Nephron progenitor cell (in vitro differentiated cells): ENCODE results near the gene GALK2.

Experiments
- DNase-seq: peaks from one replicate; pipeline ENCODE4 v3.0.0; 2021
- H3K27ac Mint-ChIP-seq: 2 replicates; pipeline ENCODE4 v1.8.0; 2021; ENCODE audit warnings: mild to moderate bottlenecking, moderate library complexity, mixed read lengths
- H3K27me3 Mint-ChIP-seq: 2 replicates; pipeline ENCODE4 v1.8.0; 2021; ENCODE audit warnings: mild to moderate bottlenecking, low read depth, mixed read lengths; ENCODE audit not compliant: poor library complexity
- H3K36me3 Mint-ChIP-seq: 2 replicates; pipeline ENCODE4 v1.8.0; 2021; ENCODE audit warnings: low read depth, mixed read lengths
- H3K4me1 Mint-ChIP-seq: 2 replicates; pipeline ENCODE4 v1.8.0; 2021; ENCODE audit warnings: mixed read lengths
- H3K4me3 Mint-ChIP-seq: 2 replicates; pipeline ENCODE4 v1.8.0; 2021; ENCODE audit warnings: mild to moderate bottlenecking, moderate library complexity, mixed read lengths
- H3K9me3 Mint-ChIP-seq: 2 replicates; pipeline ENCODE4 v1.8.0; 2021; ENCODE audit warnings: mild to moderate bottlenecking, moderate library complexity, mixed read lengths
- TF ChIP-seq, protein P1 (sequence below): fragments of 200-600 bp; sonication (generic); IDR thresholded peaks from 2 replicates; pipeline ENCODE4 v1.5.0; 2021; ENCODE audit warnings: antibody characterized with exemption

Gene GALK2

DNA sequence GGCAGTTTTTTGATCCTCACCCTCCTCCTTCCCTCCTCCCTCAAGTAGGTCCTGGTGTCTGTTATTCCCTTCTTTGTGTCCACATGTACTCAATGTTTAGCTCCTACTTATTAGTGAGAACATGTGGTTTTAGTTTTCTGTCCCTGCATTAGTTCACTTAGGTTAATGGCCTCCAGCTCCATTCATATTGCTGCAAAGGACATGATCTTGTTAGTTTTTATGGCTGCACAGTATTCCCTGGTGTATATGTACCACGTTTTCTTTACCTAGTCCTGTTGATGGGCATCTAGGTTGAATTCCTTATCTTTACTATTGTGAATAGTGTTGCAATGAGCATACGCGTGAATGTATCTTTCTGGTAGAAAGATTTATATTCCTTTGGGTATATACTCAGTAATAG, 191.3 kb downstream of the GALK2 start:
- DNase-seq, result no peak
- no peaks in the 10 kb centered on the region for H3K4me1 Mint-ChIP-seq
- H3K9me3 Mint-ChIP-seq, result peaks cover 5% of the 10 kb centered on the region
- TF ChIP-seq, protein P1, sequence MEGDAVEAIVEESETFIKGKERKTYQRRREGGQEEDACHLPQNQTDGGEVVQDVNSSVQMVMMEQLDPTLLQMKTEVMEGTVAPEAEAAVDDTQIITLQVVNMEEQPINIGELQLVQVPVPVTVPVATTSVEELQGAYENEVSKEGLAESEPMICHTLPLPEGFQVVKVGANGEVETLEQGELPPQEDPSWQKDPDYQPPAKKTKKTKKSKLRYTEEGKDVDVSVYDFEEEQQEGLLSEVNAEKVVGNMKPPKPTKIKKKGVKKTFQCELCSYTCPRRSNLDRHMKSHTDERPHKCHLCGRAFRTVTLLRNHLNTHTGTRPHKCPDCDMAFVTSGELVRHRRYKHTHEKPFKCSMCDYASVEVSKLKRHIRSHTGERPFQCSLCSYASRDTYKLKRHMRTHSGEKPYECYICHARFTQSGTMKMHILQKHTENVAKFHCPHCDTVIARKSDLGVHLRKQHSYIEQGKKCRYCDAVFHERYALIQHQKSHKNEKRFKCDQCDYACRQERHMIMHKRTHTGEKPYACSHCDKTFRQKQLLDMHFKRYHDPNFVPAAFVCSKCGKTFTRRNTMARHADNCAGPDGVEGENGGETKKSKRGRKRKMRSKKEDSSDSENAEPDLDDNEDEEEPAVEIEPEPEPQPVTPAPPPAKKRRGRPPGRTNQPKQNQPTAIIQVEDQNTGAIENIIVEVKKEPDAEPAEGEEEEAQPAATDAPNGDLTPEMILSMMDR, result no peak
- H3K27me3 Mint-ChIP-seq, result no peaks in the 10 kb centered on the region
- H3K27ac Mint-ChIP-seq, result no peak overlapping the region
- no peak overlapping the region for H3K4me3 Mint-ChIP-seq
- H3K36me3 Mint-ChIP-seq, result no peaks in the 10 kb centered on the region

DNA sequence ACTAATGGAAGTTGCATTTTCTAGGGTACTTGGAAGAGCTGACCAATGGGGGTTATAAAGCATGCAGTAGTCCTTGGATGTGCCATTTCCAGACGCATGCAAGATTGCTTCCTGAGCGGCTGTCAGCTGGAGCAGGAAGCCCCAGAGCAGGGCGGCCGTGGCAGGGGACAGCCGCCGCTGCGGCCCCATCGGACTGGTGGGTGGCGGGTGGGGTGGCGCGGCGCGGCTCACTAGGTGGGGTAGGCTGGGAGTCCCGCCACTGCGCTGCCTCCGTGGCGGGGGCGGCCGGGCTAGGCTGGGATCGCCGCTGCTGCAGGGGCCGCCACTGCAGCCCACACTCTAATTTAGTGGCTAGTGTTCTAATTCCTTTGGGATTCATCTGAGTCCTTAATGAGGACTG, 196.4 kb downstream of the GALK2 start:
- Mint-ChIP-seq H3K4me3 (no peak overlapping the region), H3K4me1 (no peaks in the 10 kb centered on the region), H3K36me3 (no peaks in the 10 kb centered on the region), H3K9me3 (no peaks in the 10 kb centered on the region), H3K27me3 (no peaks in the 10 kb centered on the region), H3K27ac (no peak overlapping the region)
- DNase-seq, result no peak
- TF ChIP-seq, protein P1, result no peak

DNA sequence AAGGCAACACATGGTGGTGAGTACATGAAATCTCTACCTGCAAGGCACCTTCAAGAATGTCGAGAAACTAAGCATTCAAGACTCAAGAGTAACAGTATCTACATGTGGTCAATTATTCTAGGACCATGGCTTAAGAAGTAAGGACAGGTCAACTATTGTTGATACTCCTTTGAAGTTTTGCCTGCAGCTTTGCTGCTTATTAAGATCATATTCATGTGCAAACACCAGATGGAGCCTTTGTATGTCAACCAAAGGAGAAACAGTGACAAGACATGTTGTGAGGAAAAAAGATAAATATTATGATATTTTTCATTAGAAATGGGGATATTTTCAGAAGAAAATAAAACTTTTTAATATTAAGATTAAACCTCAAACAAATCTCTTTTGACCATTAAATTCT, 200.7 kb downstream of the GALK2 start:
- no peak overlapping the region for H3K4me3 Mint-ChIP-seq
- no peak for DNase-seq
- no peaks in the 10 kb centered on the region for H3K27me3 Mint-ChIP-seq
- TF ChIP-seq, protein P1, result no peak
- H3K36me3 Mint-ChIP-seq, result no peaks in the 10 kb centered on the region
- H3K4me1 Mint-ChIP-seq, result no peaks in the 10 kb centered on the region
- H3K9me3 Mint-ChIP-seq, result no peaks in the 10 kb centered on the region
- no peak overlapping the region for H3K27ac Mint-ChIP-seq

DNA sequence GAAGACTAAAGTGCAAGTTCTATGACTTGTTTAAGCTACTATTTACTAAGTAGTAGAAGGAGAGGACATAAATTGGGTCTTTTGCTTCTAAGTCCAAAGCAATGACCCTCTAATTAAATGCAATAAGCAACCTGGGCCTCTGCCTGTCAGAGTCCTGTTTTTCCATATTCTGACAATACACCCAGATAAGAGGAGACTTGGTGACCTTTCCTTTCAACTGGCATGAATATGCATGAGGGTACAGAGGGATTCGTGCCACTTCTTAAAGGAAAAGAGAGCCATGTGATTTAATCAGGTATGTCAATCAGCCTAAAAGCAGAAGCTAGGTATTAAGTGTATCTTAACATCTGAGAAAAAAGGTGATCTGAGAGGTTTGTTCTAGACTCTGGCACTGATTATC, 202.3 kb downstream of the GALK2 start:
- H3K27ac Mint-ChIP-seq, result no peak overlapping the region
- H3K27me3 Mint-ChIP-seq, result no peaks in the 10 kb centered on the region
- TF ChIP-seq, protein P1, result no peak
- no peaks in the 10 kb centered on the region for H3K4me1 Mint-ChIP-seq
- no peaks in the 10 kb centered on the region for H3K36me3 Mint-ChIP-seq
- no peak for DNase-seq
- no peaks in the 10 kb centered on the region for H3K9me3 Mint-ChIP-seq
- H3K4me3 Mint-ChIP-seq, result no peak overlapping the region

DNA sequence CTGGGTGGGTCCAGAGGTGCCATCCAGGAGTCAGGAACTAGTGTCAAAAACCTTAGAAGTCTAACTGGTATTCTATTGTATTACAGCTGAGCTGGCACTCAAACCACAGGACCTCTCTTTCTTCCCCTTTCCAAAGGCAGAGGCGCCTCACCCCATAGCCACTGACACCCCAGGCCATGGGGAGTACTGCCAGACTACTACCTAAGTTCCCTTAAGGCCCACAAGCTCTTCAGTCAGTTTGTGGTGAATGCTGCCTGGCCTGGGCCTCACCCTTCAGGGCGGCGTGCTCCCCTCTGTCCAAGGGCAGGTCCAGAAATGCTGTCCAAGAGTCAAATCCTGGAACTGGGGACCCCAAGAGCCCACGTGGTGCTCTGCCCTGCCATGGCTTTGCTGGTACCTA, 209.9 kb downstream of the GALK2 start:
- H3K4me1 Mint-ChIP-seq, result peaks cover 4% of the 10 kb centered on the region
- no peak overlapping the region for H3K4me3 Mint-ChIP-seq
- TF ChIP-seq, protein P1, result no peak
- no peaks in the 10 kb centered on the region for H3K9me3 Mint-ChIP-seq
- no peak overlapping the region for H3K27ac Mint-ChIP-seq
- no peak for DNase-seq
- no peaks in the 10 kb centered on the region for H3K36me3 Mint-ChIP-seq
- no peaks in the 10 kb centered on the region for H3K27me3 Mint-ChIP-seq

DNA sequence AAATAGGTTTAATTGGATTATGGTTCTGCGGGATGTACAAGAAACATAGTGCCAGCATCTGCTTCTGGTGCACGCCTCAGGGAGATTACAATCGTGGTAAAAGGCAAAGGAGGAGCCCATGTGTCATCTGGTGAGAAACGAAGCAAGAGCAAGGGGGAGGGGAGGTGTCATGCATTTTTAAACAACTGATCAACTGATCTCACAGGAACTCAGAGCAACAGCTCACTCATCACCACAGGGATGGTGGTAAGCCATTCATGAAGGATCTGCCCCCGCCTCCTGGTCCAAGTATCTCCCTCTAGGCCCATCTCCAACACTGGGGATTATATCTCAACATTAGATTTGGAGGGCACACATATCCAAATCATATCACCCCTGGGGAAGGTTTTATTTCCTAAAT, 210.9 kb downstream of the GALK2 start:
- DNase-seq, result no peak
- Mint-ChIP-seq H3K4me3 (no peak overlapping the region), H3K9me3 (no peaks in the 10 kb centered on the region), H3K27ac (no peak overlapping the region), H3K36me3 (no peaks in the 10 kb centered on the region), H3K4me1 (peaks cover 4% of the 10 kb centered on the region), H3K27me3 (no peaks in the 10 kb centered on the region)
- TF ChIP-seq, protein P1, result no peak
